GM23338 (cell line): ENCODE measurements around the gene MPP1. TPM values are rescaled to one million over a fixed set of nuclear protein-coding genes. Genes with fewer than 3 reads are reported as not detected.

Experiments used
- ATAC-seq: fragments of 200-7000 bp; cut with Tn5 transposase; 3 replicates; pipeline ENCODE4 v1.9.1; 2020
- DNase-seq: peaks from one replicate; pipeline ENCODE4 v3.0.0-alpha.2; 2015; ENCODE audit warnings: low spot score
- H2AFZ ChIP-seq: fragments of 200-600 bp; sonication (generic); 2 replicates; pipeline ENCODE4 v1.8.0; 2016; ENCODE audit warnings: antibody characterized with exemption, mild to moderate bottlenecking, moderate library complexity
- H3F3A ChIP-seq: fragments of 200-600 bp; sonication (generic); replicated peaks from 2 replicates; pipeline ENCODE4 v1.8.0; 2017; ENCODE audit warnings: antibody characterized with exemption, mixed run types, low read depth
- H3K27ac ChIP-seq: fragments of 200-600 bp; sonication (generic); 2 replicates; pipeline ENCODE4 v1.6.1; 2016; ENCODE audit warnings: low read depth
- H3K27me3 ChIP-seq: fragments of 200-600 bp; sonication (generic); 2 replicates; pipeline ENCODE4 v1.8.0; 2016; ENCODE audit warnings: mild to moderate bottlenecking, mixed run types, moderate library complexity; ENCODE audit not compliant: insufficient read depth
- H3K36me3 ChIP-seq: fragments of 200-600 bp; sonication (generic); 2 replicates; pipeline ENCODE4 v1.8.0; 2016; ENCODE audit warnings: mild to moderate bottlenecking; ENCODE audit not compliant: insufficient read depth
- H3K4me1 ChIP-seq: fragments of 200-600 bp; sonication (generic); 2 replicates; pipeline ENCODE4 v1.8.0; 2016; ENCODE audit warnings: mild to moderate bottlenecking, moderate library complexity; ENCODE audit not compliant: insufficient read depth
- H3K4me2 ChIP-seq: fragments of 200-600 bp; sonication (generic); 2 replicates; pipeline ENCODE4 v1.7.1; 2017; ENCODE audit warnings: mixed run types
- H3K4me3 ChIP-seq: fragments of 200-600 bp; sonication (generic); 2 replicates; pipeline ENCODE4 v1.6.1; 2016; ENCODE audit warnings: mixed run types
- H3K79me2 ChIP-seq: fragments of 200-600 bp; sonication (generic); replicated peaks from 2 replicates; pipeline ENCODE4 v1.8.0; 2017; ENCODE audit warnings: mild to moderate bottlenecking; ENCODE audit not compliant: insufficient read depth
- H3K9me2 ChIP-seq: fragments of 200-600 bp; sonication (generic); 2 replicates; pipeline ENCODE4 v1.8.0; 2017; ENCODE audit not compliant: insufficient read depth
- H4K20me1 ChIP-seq: fragments of 200-600 bp; sonication (generic); replicated peaks from 2 replicates; pipeline ENCODE4 v1.8.0; 2017; ENCODE audit warnings: mild to moderate bottlenecking; ENCODE audit not compliant: insufficient read depth
- H3K27ac Mint-ChIP-seq: 2 replicates; pipeline ENCODE4 v1.8.0; 2020; ENCODE audit warnings: inconsistent platforms, mild to moderate bottlenecking, moderate library complexity, mixed read lengths
- H3K27me3 Mint-ChIP-seq: 3 replicates; pipeline ENCODE4 v1.8.0; 2022; ENCODE audit warnings: low read depth, mild to moderate bottlenecking, moderate library complexity, mixed read lengths, inconsistent platforms; ENCODE audit not compliant: insufficient read depth, poor library complexity
- H3K36me3 Mint-ChIP-seq: 3 replicates; pipeline ENCODE4 v1.8.0; 2021; ENCODE audit warnings: low read depth, mild to moderate bottlenecking, inconsistent platforms, moderate library complexity, mixed read lengths
- H3K4me1 Mint-ChIP-seq: 3 replicates; pipeline ENCODE4 v1.8.0; 2020; ENCODE audit warnings: mild to moderate bottlenecking, inconsistent platforms, mixed read lengths
- H3K4me3 Mint-ChIP-seq: 3 replicates; pipeline ENCODE4 v1.8.0; 2021; ENCODE audit warnings: moderate library complexity, mild to moderate bottlenecking, inconsistent platforms, mixed read lengths
- H3K9me3 Mint-ChIP-seq: 3 replicates; pipeline ENCODE4 v1.8.0; 2020; ENCODE audit warnings: moderate library complexity, mild to moderate bottlenecking, inconsistent platforms, mixed read lengths
- CREB1 ChIP-seq: fragments of 250-450 bp; sonication (Bioruptor Pico); IDR thresholded peaks from 2 replicates; pipeline ENCODE4 v1.5.0; 2020; ENCODE audit warnings: low read depth, mild to moderate bottlenecking, moderate library complexity
- CTCF ChIP-seq, 2 experiments: fragments of 200-600 bp in 1 of 2; sonication (generic) in 1 of 2; conservative IDR thresholded peaks; 2 replicates each; pipeline versions ENCODE4 v1.5.1 to v1.6.1; 2016 to 2017; ENCODE audit warnings: antibody characterized with exemption in 2 of 2, low read depth in 2 of 2, mild to moderate bottlenecking in 2 of 2, moderate library complexity in 1 of 2
- EZH2 ChIP-seq: fragments of 200-600 bp; sonication (generic); IDR thresholded peaks from one replicate; pipeline ENCODE4 v1.8.0; 2017; ENCODE audit warnings: antibody characterized with exemption, mild to moderate bottlenecking, low read depth; ENCODE audit not compliant: unreplicated experiment
- EZH2phosphoT487 ChIP-seq: fragments of 200-600 bp; sonication (generic); IDR thresholded peaks from one replicate; pipeline ENCODE4 v1.8.1; 2018; ENCODE audit warnings: antibody characterized with exemption; ENCODE audit not compliant: unreplicated experiment
- JUNB ChIP-seq: IDR thresholded peaks from one replicate; pipeline ENCODE4 v1.6.1; 2016; ENCODE audit warnings: antibody characterized with exemption; ENCODE audit not compliant: unreplicated experiment
- POLR2AphosphoS5 ChIP-seq: IDR thresholded peaks from 2 replicates; pipeline ENCODE4 v1.6.1; 2016; ENCODE audit warnings: antibody characterized with exemption, low read depth
- STAT1 ChIP-seq: IDR thresholded peaks from one replicate; pipeline ENCODE4 v1.6.1; 2016; ENCODE audit warnings: antibody characterized with exemption; ENCODE audit not compliant: unreplicated experiment
- ZNF114 ChIP-seq: fragments of 250-450 bp; sonication (Bioruptor Pico); IDR thresholded peaks from 2 replicates; pipeline ENCODE4 v1.5.0; 2020; ENCODE audit warnings: mild to moderate bottlenecking, moderate library complexity
- ZNF331 ChIP-seq: fragments of 250-450 bp; sonication (Bioruptor Pico); IDR thresholded peaks from 2 replicates; pipeline ENCODE4 v1.5.0; 2020; ENCODE audit warnings: low read depth, mild to moderate bottlenecking, moderate library complexity
- ZNF462 ChIP-seq: fragments of 250-450 bp; sonication (Bioruptor Pico); IDR thresholded peaks from 2 replicates; pipeline ENCODE4 v1.5.0; 2020; ENCODE audit warnings: mild to moderate bottlenecking, moderate library complexity
- polyA plus RNA-seq: library from polyadenylated mRNA; unstranded; fragments of >200 nt; fragmentation: Nextera tagmentation; extraction: Ambion mirVana; gene quantifications from 2 replicates; pipeline ENCODE4 v1.2.1, GENCODE V29; 2016
- total RNA-seq: library from RNA; depleted of rRNA; stranded (reverse); fragments of >200 nt; shearing (Covaris generic); gene quantifications from 2 replicates; pipeline ENCODE4 v1.2.3, GENCODE V29; 2014

MPP1 gene
- total and polyA plus RNA-seq, 2 experiments from 2014 or later, result 18.7 to 27.2 TPM

- no peak for TF ChIP-seq ZNF114 (CRISPR knock-in tag)
- no peak for TF ChIP-seq EZH2
- TF ChIP-seq CREB1, result no peak
- H3K9me2 ChIP-seq, result no peaks in the 10 kb centered on the region
- ATAC-seq, result no peak
- Mint-ChIP-seq H3K4me3 (no peak overlapping the region), H3K36me3 (no peaks in the 10 kb centered on the region; the same call in 2 of the 3 replicates), H3K9me3 (no peaks in the 10 kb centered on the region), H3K4me1 (peaks cover 7% of the 10 kb centered on the region; the same call in 2 of the 3 replicates), H3K27me3 (peaks cover 4% of the 10 kb centered on the region), H3K27ac (no peak overlapping the region)
- no peaks in the 10 kb centered on the region for H3K27me3 ChIP-seq
- H3K27ac ChIP-seq, result no peak overlapping the region
- no peaks in the 10 kb centered on the region for H3F3A ChIP-seq
- no peaks in the 10 kb centered on the region for H3K4me1 ChIP-seq
- no peaks in the 10 kb centered on the region for H4K20me1 ChIP-seq
- no peaks in the 10 kb centered on the region for H3K79me2 ChIP-seq
- DNase-seq, result no peak
- H2AFZ ChIP-seq, result no peak overlapping the region
- H3K4me2 ChIP-seq, result no peak overlapping the region
- H3K36me3 ChIP-seq, result no peaks in the 10 kb centered on the region
- H3K4me3 ChIP-seq, result no peak overlapping the region
Measured at GRCh38 chrX:154829134-154829533, 23.8 kb upstream of the MPP1 start.

GRCh38 chrX:154828016-154828408 is 22.7 kb upstream of the MPP1 start:
- Mint-ChIP-seq H3K36me3 (no peaks in the 10 kb centered on the region; the same call in 2 of the 3 replicates), H3K4me3 (no peak overlapping the region), H3K27me3 (peaks cover 4% of the 10 kb centered on the region), H3K4me1 (peaks cover 7% of the 10 kb centered on the region; the same call in 2 of the 3 replicates), H3K9me3 (no peaks in the 10 kb centered on the region), H3K27ac (no peak overlapping the region)
- no peaks in the 10 kb centered on the region for H3F3A ChIP-seq
- H3K27me3 ChIP-seq, result no peaks in the 10 kb centered on the region
- ATAC-seq, result no peak
- no peak for DNase-seq
- H3K36me3 ChIP-seq, result no peaks in the 10 kb centered on the region
- no peaks in the 10 kb centered on the region for H4K20me1 ChIP-seq
- H3K27ac ChIP-seq, result no peak overlapping the region
- no peak overlapping the region for H3K4me3 ChIP-seq
- H3K4me2 ChIP-seq, result no peak overlapping the region
- no peak for TF ChIP-seq ZNF114 (CRISPR knock-in tag)
- TF ChIP-seq POLR2AphosphoS5, result no peak
- no peak for TF ChIP-seq JUNB
- TF ChIP-seq EZH2phosphoT487, result no peak
- TF ChIP-seq ZNF331 (CRISPR knock-in tag), result no peak
- TF ChIP-seq CTCF (conservative IDR thresholded peaks at IDR 0.05; ENCODE audit: low read depth in 2 of 2), result no peak
- TF ChIP-seq STAT1, result no peak
- TF ChIP-seq ZNF462 (CRISPR knock-in tag), result no peak
- H2AFZ ChIP-seq, result no peak overlapping the region
- H3K79me2 ChIP-seq, result no peaks in the 10 kb centered on the region
- H3K9me2 ChIP-seq, result no peaks in the 10 kb centered on the region
- no peaks in the 10 kb centered on the region for H3K4me1 ChIP-seq
